Neural progenitor cell (in vitro differentiated cells): ENCODE measurements around the gene TMEM87B.

Experiments used
- EZH2 ChIP-seq: fragments of 200-600 bp; sonication (generic); IDR thresholded peaks from 2 replicates; pipeline ENCODE4 v1.6.1; 2017; ENCODE audit warnings: antibody characterized with exemption, mild to moderate bottlenecking, moderate library complexity
- TF ChIP-seq, protein P1 (sequence below): fragments of 200-600 bp; sonication (generic); IDR thresholded peaks from 2 replicates; pipeline ENCODE4 v1.5.1; 2017; ENCODE audit warnings: antibody characterized with exemption, mild to moderate bottlenecking

DNA sequence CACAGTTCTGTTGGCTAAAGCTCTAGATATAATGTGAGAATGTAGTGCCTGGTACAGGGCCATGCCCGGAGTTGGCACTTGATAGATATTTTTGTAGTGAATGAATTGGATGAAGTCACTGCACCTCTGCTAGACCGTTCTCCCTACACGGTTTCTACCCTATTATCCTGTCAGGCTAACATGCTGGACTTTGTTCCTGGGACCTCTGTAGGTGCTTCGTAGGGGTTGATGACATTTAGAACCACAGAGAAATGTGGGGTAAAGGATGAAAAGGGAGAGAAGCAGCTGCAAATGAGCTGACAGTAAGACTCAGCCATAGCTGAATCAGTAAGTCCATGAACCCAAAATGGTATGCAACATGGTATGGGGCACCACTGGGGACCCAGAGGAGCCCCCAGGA lies 79.1 kb downstream of the TMEM87B start:
- TF ChIP-seq EZH2, result no peak
- TF ChIP-seq, protein P1, sequence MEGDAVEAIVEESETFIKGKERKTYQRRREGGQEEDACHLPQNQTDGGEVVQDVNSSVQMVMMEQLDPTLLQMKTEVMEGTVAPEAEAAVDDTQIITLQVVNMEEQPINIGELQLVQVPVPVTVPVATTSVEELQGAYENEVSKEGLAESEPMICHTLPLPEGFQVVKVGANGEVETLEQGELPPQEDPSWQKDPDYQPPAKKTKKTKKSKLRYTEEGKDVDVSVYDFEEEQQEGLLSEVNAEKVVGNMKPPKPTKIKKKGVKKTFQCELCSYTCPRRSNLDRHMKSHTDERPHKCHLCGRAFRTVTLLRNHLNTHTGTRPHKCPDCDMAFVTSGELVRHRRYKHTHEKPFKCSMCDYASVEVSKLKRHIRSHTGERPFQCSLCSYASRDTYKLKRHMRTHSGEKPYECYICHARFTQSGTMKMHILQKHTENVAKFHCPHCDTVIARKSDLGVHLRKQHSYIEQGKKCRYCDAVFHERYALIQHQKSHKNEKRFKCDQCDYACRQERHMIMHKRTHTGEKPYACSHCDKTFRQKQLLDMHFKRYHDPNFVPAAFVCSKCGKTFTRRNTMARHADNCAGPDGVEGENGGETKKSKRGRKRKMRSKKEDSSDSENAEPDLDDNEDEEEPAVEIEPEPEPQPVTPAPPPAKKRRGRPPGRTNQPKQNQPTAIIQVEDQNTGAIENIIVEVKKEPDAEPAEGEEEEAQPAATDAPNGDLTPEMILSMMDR, result no peak
